ENCODE data around the gene CMSS1.
"Not testable (repeated sequence)": the region's sequence is repeated elsewhere in the genome, so short reads cannot be mapped to it uniquely, and the experiment has no call there.

The CMSS1 gene

GRCh38 chr3:100039075-100039474 is 221.4 kb downstream of the CMSS1 start:
- DNase-seq: no peak

- no peak for DNase-seq
Observed at GRCh38 chr3:100040451-100041225, 223.0 kb downstream of the CMSS1 start.

- no peak for DNase-seq
Observed at GRCh38 chr3:100041328-100041749, 223.7 kb downstream of the CMSS1 start.

GRCh38 chr3:100042166-100042981 is 224.7 kb downstream of the CMSS1 start:
- DNase-seq: no peak

- DNase-seq: no peak
Observed at GRCh38 chr3:100043271-100043670, 225.6 kb downstream of the CMSS1 start.

GRCh38 chr3:100044369-100044768 is 226.7 kb downstream of the CMSS1 start:
- DNase-seq: no peak

GRCh38 chr3:100045696-100046095 is 228.0 kb downstream of the CMSS1 start:
- no peak for DNase-seq

- DNase-seq: no peak
Observed at GRCh38 chr3:100046986-100047385, 229.3 kb downstream of the CMSS1 start.

- no peak for DNase-seq
Observed at GRCh38 chr3:100047455-100048141, 229.9 kb downstream of the CMSS1 start.

- DNase-seq: no peak
Observed at GRCh38 chr3:100048248-100048647, 230.6 kb downstream of the CMSS1 start.

- not testable (repeated sequence) for DNase-seq
Observed at GRCh38 chr3:100051513-100051912, 233.9 kb downstream of the CMSS1 start.

GRCh38 chr3:100053951-100054620 is 236.4 kb downstream of the CMSS1 start:
- DNase-seq: no peak

GRCh38 chr3:100057716-100058575 is 240.3 kb downstream of the CMSS1 start:
- no peak for DNase-seq

- DNase-seq: no peak
Observed at GRCh38 chr3:100059472-100059871, 241.8 kb downstream of the CMSS1 start.

GRCh38 chr3:100060685-100061484 is 243.2 kb downstream of the CMSS1 start:
- no peak for DNase-seq

GRCh38 chr3:100062665-100063064 is 245.0 kb downstream of the CMSS1 start:
- no peak for DNase-seq

GRCh38 chr3:100063929-100064461 is 246.3 kb downstream of the CMSS1 start:
- no peak for DNase-seq

- no peak for DNase-seq
Observed at GRCh38 chr3:100067589-100067988, 249.9 kb downstream of the CMSS1 start.

GRCh38 chr3:100068826-100069225 is 251.2 kb downstream of the CMSS1 start:
- peak; percentile 76 for DNase-seq

- no peak for DNase-seq
Observed at GRCh38 chr3:100069472-100069871, 251.8 kb downstream of the CMSS1 start.

All from activated T-cell treated with anti-CD3 and anti-CD28 coated beads, Interleukin-2, amount 50 U/mL, for 1 hour (primary cell).